Keratinocyte (primary cell): Measurements from ENCODE around the gene TCP11.

Experiments used
- CTCF ChIP-seq, 3 experiments: IDR thresholded peaks in 1 of 3; conservative IDR thresholded peaks in 1 of 3; optimal IDR thresholded peaks in 1 of 3; 2 replicates in 2 of 3; 3 replicates in 1 of 3; pipeline versions ENCODE3 to v1.5.1; 2011; ENCODE audit warnings: low read length in 3 of 3, mild to moderate bottlenecking in 3 of 3, moderate library complexity in 2 of 3, control low read depth in 1 of 3, inconsistent platforms in 1 of 3; ENCODE audit not compliant: insufficient read depth in 2 of 3; ENCODE audit errors: extremely low read depth in 1 of 3
- EZH2 ChIP-seq: IDR thresholded peaks from one replicate; pipeline ENCODE4 v1.6.1; 2012; ENCODE audit warnings: inconsistent platforms, mild to moderate bottlenecking, low read length, moderate library complexity

DNA sequence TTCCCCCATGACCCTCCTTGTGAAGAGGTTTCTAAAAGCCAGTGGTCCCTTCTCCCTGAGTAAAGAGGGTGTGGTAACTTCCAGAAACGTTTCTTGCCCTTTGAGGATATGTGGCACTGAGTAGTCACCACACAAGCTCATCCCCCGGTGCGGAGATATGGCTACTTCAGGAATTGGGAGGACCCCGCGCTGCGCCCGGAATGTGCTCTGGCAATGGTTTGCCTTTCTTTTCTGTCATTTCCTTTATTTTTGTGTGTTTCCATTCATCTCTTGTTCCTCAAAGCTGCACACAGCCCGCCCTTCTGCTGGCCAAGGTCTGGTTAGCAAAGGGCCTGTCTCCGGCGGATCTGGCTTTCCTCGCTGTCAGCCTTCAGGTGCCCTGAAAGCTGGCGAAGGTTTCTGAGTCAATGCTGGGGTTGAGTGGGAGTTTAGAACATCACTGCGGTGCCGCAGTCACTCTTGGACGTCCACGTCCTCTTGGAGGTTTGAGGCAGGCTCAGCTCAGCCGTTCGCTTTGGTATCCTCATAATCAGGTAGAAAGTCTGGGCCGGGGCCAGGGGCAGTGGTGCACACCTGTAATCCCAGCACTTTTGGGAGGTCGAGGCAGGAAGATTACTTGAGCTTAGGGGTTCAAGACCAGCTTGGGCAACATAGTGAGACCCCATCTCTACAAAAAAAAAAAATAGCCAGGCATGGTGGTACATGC lies 67.2 kb downstream of the TCP11 start:
- TF ChIP-seq CTCF (optimal IDR thresholded peaks at IDR 0.05 in 1 of 3, IDR thresholded peaks at IDR 0.05 in 1 of 3, conservative IDR thresholded peaks at IDR 0.05 in 1 of 3; ENCODE audit: extremely low read depth in 1 of 3, insufficient read depth in 2 of 3, low read length in 3 of 3) (no peak), EZH2 (no peak)
